Measurements from ENCODE around the gene N4BP3. TPM values are rescaled to one million over a fixed set of nuclear protein-coding genes. Genes with fewer than 3 reads are reported as not detected.

The N4BP3 gene
- total RNA-seq, 1 experiment from 2014 or later: 46.2 TPM

DNA sequence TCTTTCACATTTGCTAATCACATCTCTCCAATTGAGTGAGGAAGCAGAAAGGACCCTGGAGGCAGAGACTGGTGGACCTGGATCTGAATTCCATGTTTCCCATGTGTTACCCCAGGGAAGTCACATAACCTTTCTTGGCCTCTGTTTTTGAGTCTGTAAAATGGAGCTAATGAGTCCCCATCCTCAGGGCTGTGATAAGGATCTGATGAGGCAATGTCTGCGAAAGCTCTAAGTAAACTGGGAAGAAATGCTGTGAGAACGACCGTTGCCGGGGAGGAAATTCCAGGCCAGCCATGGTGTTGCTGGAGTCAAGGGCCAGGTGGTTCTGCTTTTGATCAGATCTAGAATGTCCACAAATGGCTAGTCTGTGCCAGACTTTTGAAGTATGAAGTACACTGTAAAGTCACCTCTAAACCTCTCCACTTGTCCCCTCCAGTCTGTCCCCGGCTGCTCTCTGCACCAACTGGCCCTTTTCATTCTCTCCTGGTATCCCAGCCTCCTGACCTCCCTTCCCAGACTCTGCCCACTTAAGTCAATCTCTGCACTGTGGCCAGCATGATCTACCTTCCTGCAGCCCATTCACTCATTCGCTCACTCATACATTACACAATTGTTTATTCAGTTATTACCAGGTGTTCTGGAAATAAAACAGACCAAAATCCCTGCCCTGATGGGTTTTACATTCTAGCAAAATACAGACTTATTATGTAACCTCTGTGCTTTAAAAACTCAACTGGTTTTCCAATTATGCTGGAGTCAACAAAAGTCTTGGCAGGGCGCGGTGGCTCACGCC lies 32.5 kb upstream of the N4BP3 start:
- H3K9me3 Mint-ChIP-seq: no peaks in the 10 kb centered on the region
- CTCF ChIA-PET: interaction anchor here (0.6 to 8.9 kb wide), 5 partner anchors 19 to 139 kb away, joined by 3 to 131 read pairs (median 4); partner anchors contain the start of gene NHP2
- DNase-seq (ENCODE audit: low spot score): no peak
- ATAC-seq: no peak
- H3K4me1 Mint-ChIP-seq: peaks cover 45% of the 10 kb centered on the region
- no peak overlapping the region for H3K4me3 Mint-ChIP-seq
- peaks cover 2% of the 10 kb centered on the region; the same call in 1 of the 2 replicates for H3K27me3 Mint-ChIP-seq (ENCODE audit: low read depth)
- no peaks in the 10 kb centered on the region for H3K36me3 Mint-ChIP-seq
- no peak overlapping the region for H3K27ac Mint-ChIP-seq
- TF ChIP-seq, protein P1, sequence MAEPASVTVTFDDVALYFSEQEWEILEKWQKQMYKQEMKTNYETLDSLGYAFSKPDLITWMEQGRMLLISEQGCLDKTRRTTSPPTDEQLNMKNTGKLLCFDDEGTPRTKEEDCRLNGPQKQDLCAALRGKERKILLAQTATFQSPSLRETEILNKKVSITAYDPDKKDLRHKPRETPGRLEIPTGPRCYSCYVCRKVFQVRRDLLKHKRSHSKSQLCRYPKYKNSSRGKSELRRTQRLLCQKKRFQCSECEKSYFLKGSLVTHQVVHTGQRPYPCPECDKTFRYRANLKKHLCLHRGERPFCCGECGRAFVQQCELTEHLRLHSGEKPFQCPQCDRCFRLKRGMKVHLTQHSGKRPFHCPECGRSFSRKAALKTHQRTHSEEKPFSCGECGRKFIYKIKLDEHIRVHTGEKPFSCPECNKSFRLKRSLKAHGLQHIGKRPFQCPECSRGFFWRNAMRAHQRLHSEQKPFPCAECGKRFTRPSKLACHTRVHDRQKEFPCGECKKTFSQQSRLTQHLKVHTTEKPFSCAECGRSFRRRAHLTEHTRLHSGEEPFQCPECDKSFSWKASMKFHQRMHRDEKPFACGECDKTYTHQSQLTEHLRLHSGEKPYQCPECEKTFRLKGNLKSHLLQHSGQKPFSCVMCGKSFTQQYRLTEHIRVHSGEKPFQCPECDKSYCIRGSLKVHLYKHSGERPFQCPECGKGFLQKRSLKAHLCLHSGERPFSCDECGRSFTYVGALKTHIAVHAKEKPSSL (CRISPR knock-in tag; conservative IDR thresholded peaks at IDR 0.05): no peak
- no peak for TF ChIP-seq CREB1 (CRISPR knock-in tag; IDR thresholded peaks at IDR 0.05)
- POLR2A ChIA-PET: interaction anchor here (0.6 to 1.3 kb wide), 2 partner anchors 53 to 73 kb away, joined by 3 read pairs; partner anchors contain the start of gene NHP2

DNA sequence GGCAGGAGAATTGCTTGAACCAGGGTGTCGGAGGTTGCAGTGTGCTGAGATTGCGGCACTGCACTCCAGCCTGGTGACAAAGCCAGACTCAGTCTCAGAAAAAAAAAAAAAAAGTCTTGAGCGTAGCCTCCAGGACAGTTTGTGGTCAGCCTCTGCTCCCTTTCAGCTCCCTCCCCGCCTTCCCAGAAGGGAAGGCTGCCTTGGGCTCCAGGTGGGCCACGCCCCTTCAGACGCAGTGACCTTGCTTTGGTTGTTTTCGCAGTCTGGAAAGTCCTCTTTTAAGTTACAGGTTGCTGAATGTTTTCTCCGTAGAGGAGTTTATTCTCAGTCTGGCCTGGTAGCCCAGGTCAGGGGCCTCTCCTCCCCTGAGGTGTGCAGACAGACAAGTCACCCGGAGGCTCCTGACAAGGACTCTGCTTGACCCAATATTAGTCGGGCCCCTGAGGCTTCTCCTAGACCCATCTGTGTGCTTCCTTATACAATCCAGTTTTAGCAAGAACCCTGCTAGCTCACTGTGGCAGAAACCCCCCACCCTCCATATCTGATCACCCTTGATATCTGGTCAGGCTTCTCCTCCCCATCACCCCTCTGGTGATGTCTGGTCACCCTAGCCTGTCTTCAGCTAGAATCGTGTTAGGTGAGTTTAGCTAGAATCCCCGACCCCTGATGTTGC lies 31.6 kb upstream of the N4BP3 start:
- H3K4me1 Mint-ChIP-seq: peaks cover 42% of the 10 kb centered on the region
- H3K27ac Mint-ChIP-seq: no peak overlapping the region; the same call in 1 of the 2 replicates
- H3K9me3 Mint-ChIP-seq: no peaks in the 10 kb centered on the region
- ATAC-seq (peak; percentile 49), DNase-seq (ENCODE audit: low spot score) (no peak)
- ChIA-PET POLR2A (interaction anchor here (0.6 to 1.3 kb wide), 2 partner anchors 52 to 72 kb away, joined by 3 read pairs; partner anchors contain the start of gene NHP2), CTCF (interaction anchor here (0.6 to 8.9 kb wide), 5 partner anchors 18 to 138 kb away, joined by 3 to 131 read pairs (median 4); partner anchors contain the start of gene NHP2)
- H3K36me3 Mint-ChIP-seq: no peaks in the 10 kb centered on the region
- no peak overlapping the region for H3K4me3 Mint-ChIP-seq
- no peaks in the 10 kb centered on the region for H3K27me3 Mint-ChIP-seq (ENCODE audit: low read depth)
- no peak for TF ChIP-seq RORB (CRISPR knock-in tag; IDR thresholded peaks at IDR 0.05)
- no peak for TF ChIP-seq PRRX2 (CRISPR knock-in tag; IDR thresholded peaks at IDR 0.05)
- TF ChIP-seq GABPB1 (CRISPR knock-in tag; IDR thresholded peaks at IDR 0.05): no peak
- no peak for TF ChIP-seq NFE2L1 (CRISPR knock-in tag; IDR thresholded peaks at IDR 0.05)
- no peak for TF ChIP-seq MAX (CRISPR knock-in tag; IDR thresholded peaks at IDR 0.05)
- no peak for TF ChIP-seq JAZF1 (CRISPR knock-in tag; IDR thresholded peaks at IDR 0.05)
- TF ChIP-seq, protein P2, sequence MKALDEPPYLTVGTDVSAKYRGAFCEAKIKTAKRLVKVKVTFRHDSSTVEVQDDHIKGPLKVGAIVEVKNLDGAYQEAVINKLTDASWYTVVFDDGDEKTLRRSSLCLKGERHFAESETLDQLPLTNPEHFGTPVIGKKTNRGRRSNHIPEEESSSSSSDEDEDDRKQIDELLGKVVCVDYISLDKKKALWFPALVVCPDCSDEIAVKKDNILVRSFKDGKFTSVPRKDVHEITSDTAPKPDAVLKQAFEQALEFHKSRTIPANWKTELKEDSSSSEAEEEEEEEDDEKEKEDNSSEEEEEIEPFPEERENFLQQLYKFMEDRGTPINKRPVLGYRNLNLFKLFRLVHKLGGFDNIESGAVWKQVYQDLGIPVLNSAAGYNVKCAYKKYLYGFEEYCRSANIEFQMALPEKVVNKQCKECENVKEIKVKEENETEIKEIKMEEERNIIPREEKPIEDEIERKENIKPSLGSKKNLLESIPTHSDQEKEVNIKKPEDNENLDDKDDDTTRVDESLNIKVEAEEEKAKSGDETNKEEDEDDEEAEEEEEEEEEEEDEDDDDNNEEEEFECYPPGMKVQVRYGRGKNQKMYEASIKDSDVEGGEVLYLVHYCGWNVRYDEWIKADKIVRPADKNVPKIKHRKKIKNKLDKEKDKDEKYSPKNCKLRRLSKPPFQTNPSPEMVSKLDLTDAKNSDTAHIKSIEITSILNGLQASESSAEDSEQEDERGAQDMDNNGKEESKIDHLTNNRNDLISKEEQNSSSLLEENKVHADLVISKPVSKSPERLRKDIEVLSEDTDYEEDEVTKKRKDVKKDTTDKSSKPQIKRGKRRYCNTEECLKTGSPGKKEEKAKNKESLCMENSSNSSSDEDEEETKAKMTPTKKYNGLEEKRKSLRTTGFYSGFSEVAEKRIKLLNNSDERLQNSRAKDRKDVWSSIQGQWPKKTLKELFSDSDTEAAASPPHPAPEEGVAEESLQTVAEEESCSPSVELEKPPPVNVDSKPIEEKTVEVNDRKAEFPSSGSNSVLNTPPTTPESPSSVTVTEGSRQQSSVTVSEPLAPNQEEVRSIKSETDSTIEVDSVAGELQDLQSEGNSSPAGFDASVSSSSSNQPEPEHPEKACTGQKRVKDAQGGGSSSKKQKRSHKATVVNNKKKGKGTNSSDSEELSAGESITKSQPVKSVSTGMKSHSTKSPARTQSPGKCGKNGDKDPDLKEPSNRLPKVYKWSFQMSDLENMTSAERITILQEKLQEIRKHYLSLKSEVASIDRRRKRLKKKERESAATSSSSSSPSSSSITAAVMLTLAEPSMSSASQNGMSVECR (CRISPR knock-in tag; IDR thresholded peaks at IDR 0.05; ENCODE audit: borderline replicate concordance): no peak
- TF ChIP-seq CBFB (CRISPR knock-in tag; IDR thresholded peaks at IDR 0.05; ENCODE audit: low read depth): no peak
- no peak for TF ChIP-seq KAT7 (CRISPR knock-in tag; IDR thresholded peaks at IDR 0.05; ENCODE audit: borderline replicate concordance)
- TF ChIP-seq, protein P3, sequence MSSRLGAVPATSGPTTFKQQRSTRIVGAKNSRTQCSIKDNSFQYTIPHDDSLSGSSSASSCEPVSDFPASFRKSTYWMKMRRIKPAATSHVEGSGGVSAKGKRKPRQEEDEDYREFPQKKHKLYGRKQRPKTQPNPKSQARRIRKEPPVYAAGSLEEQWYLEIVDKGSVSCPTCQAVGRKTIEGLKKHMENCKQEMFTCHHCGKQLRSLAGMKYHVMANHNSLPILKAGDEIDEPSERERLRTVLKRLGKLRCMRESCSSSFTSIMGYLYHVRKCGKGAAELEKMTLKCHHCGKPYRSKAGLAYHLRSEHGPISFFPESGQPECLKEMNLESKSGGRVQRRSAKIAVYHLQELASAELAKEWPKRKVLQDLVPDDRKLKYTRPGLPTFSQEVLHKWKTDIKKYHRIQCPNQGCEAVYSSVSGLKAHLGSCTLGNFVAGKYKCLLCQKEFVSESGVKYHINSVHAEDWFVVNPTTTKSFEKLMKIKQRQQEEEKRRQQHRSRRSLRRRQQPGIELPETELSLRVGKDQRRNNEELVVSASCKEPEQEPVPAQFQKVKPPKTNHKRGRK (CRISPR knock-in tag; IDR thresholded peaks at IDR 0.05; ENCODE audit: borderline replicate concordance): no peak
- TF ChIP-seq HMGA2 (CRISPR knock-in tag; IDR thresholded peaks at IDR 0.05): no peak
- TF ChIP-seq ZNF281 (CRISPR knock-in tag; IDR thresholded peaks at IDR 0.05): no peak
- no peak for TF ChIP-seq ZNF671 (CRISPR knock-in tag; IDR thresholded peaks at IDR 0.05)
- TF ChIP-seq ERG (CRISPR knock-in tag; IDR thresholded peaks at IDR 0.05): no peak
- no peak for TF ChIP-seq TP53 (CRISPR knock-in tag; IDR thresholded peaks at IDR 0.05)
- TF ChIP-seq ATF3 (CRISPR knock-in tag; conservative IDR thresholded peaks at IDR 0.05): no peak
- TF ChIP-seq FOXJ3 (CRISPR knock-in tag; IDR thresholded peaks at IDR 0.05; ENCODE audit: borderline replicate concordance): no peak
- no peak for TF ChIP-seq ELF4 (CRISPR knock-in tag; IDR thresholded peaks at IDR 0.05; ENCODE audit: low read depth)

Data from WTC11 (cell line).